HG03558 (cell line): ENCODE data around the gene FZR1.

Experiments used
- ATAC-seq: cut with Tn5 transposase; IDR thresholded peaks from one replicate; pipeline ENCODE4 v1.9.1; 2021; ENCODE audit warnings: moderate number of reproducible peaks; ENCODE audit not compliant: unreplicated experiment; ENCODE audit errors: extremely low read depth

Gene FZR1

GRCh38 chr19:3512562-3513228 lies 6.6 kb downstream of the FZR1 start:
- ATAC-seq, result no peak

GRCh38 chr19:3513229-3514140 lies 7.4 kb downstream of the FZR1 start:
- no peak for ATAC-seq

- no peak for ATAC-seq
Measured at GRCh38 chr19:3514930-3515329, 8.8 kb downstream of the FZR1 start.

GRCh38 chr19:3515891-3516422 lies 9.8 kb downstream of the FZR1 start:
- no peak for ATAC-seq

GRCh38 chr19:3516675-3517207 lies 10.6 kb downstream of the FZR1 start:
- ATAC-seq, result no peak

GRCh38 chr19:3517638-3518037 lies 11.5 kb downstream of the FZR1 start:
- no peak for ATAC-seq

- ATAC-seq, result no peak
Measured at GRCh38 chr19:3518255-3518654, 12.1 kb downstream of the FZR1 start.

GRCh38 chr19:3518659-3519058 lies 12.5 kb downstream of the FZR1 start:
- no peak for ATAC-seq

- ATAC-seq, result no peak
Measured at GRCh38 chr19:3519126-3519525, 13.0 kb downstream of the FZR1 start.

- ATAC-seq, result no peak
Measured at GRCh38 chr19:3520166-3521103, 14.3 kb downstream of the FZR1 start.

- ATAC-seq, result no peak
Measured at GRCh38 chr19:3521104-3521445, 15.0 kb downstream of the FZR1 start.

- no peak for ATAC-seq
Measured at GRCh38 chr19:3522421-3523360, 16.6 kb downstream of the FZR1 start.

- no peak for ATAC-seq
Measured at GRCh38 chr19:3523361-3524077, 17.4 kb downstream of the FZR1 start.

GRCh38 chr19:3524078-3524842 lies 18.1 kb downstream of the FZR1 start:
- no peak for ATAC-seq

GRCh38 chr19:3524904-3525451 lies 18.9 kb downstream of the FZR1 start:
- ATAC-seq, result no peak

GRCh38 chr19:3526507-3527237 lies 20.6 kb downstream of the FZR1 start:
- ATAC-seq, result no peak
